Stimulated activated CD4-positive, alpha-beta T cell treated with anti-CD3 and anti-CD28 coated beads, Interleukin-1b, Interleukin-23, amount 100 ng/mL, for 4 hours (primary cell): ENCODE data around the gene GRK4.
A peak's percentile ranks its signal among the peaks of the same experiment; 100 is the strongest.
"Not testable (repeated sequence)": the region's sequence is repeated elsewhere in the genome, so short reads cannot be mapped to it uniquely, and the experiment has no call there.

Source experiments
- DNase-seq, 2 donors: peaks; one replicate each; pipeline ENCODE4 v3.0.0-alpha.2; 2020; ENCODE audit warnings: low read depth in 2 of 2

The GRK4 gene

GRCh38 chr4:2930758-2931511 lies 32.4 kb upstream of the GRK4 start:
- DNase-seq: no peak

- DNase-seq: no peak
Measured at GRCh38 chr4:2931512-2932301, 31.7 kb upstream of the GRK4 start.

GRCh38 chr4:2932321-2932950 lies 30.9 kb upstream of the GRK4 start:
- no peak for DNase-seq

GRCh38 chr4:2932951-2933565 lies 30.3 kb upstream of the GRK4 start:
- DNase-seq: no peak

GRCh38 chr4:2933566-2934076 lies 29.8 kb upstream of the GRK4 start:
- DNase-seq: no peak

- DNase-seq: peak; percentile 48 to 51
Measured at GRCh38 chr4:2934077-2934812, 29.1 kb upstream of the GRK4 start.

- peak; percentile 98 to 99 for DNase-seq
Measured at GRCh38 chr4:2934813-2935761, 28.3 kb upstream of the GRK4 start.

- peak; percentile 39 to 50 for DNase-seq
Measured at GRCh38 chr4:2935762-2936743, 27.3 kb upstream of the GRK4 start.

- no peak for DNase-seq
Measured at GRCh38 chr4:2936773-2937145, 26.6 kb upstream of the GRK4 start.

GRCh38 chr4:2937146-2937857 lies 26.1 kb upstream of the GRK4 start:
- no peak for DNase-seq

- DNase-seq: no peak
Measured at GRCh38 chr4:2937986-2938385, 25.4 kb upstream of the GRK4 start.

- DNase-seq: not testable (repeated sequence)
Measured at GRCh38 chr4:2938411-2938810, 25.0 kb upstream of the GRK4 start.

- no peak for DNase-seq
Measured at GRCh38 chr4:2938906-2939305, 24.5 kb upstream of the GRK4 start.

- no peak for DNase-seq
Measured at GRCh38 chr4:2939383-2940243, 23.8 kb upstream of the GRK4 start.

- no peak for DNase-seq
Measured at GRCh38 chr4:2940267-2941137, 22.9 kb upstream of the GRK4 start.
